MCF 10A (cell line): ENCODE data around the gene HHLA2. TPM values are rescaled to one million over a fixed set of nuclear protein-coding genes. Genes with fewer than 3 reads are reported as not detected.
"Not testable (repeated sequence)": the region's sequence is repeated elsewhere in the genome, so short reads cannot be mapped to it uniquely, and the experiment has no call there.

ENCODE experiments used
- BruUV-seq: library from RNA; stranded (reverse); fragments of 400-500 nt; replicated peaks from 2 replicates; lab custom pipeline; 2021; lab: Mats Ljungman, UMichigan
- CTCF ChIA-PET: fragments of 300-600 bp; sonication (Branson Sonifier 250); formaldehyde crosslinking; extraction: SDS; loops from one replicate; lab custom pipeline; 2021; ENCODE audit warnings: antibody characterized with exemption, inconsistent platforms; lab: Yijun Ruan, JAX
- POLR2A ChIA-PET: fragments of 300-600, 350-650 bp; sonication (Branson Sonifier 250); formaldehyde crosslinking; extraction: SDS; loops from one replicate; lab custom pipeline; 2020; ENCODE audit warnings: antibody characterized with exemption, inconsistent platforms; lab: Yijun Ruan, JAX
- DNase-seq: peaks from one replicate; pipeline ENCODE4 v3.0.0-alpha.2; 2018; ENCODE audit not compliant: unreplicated experiment
- H3K27ac Mint-ChIP-seq: one replicate; pipeline ENCODE4 v1.8.0; 2022; ENCODE audit warnings: mild to moderate bottlenecking, low read depth, mixed read lengths; ENCODE audit not compliant: unreplicated experiment
- H3K27me3 Mint-ChIP-seq: one replicate; pipeline ENCODE4 v1.8.0; 2022; ENCODE audit warnings: mixed read lengths; ENCODE audit not compliant: insufficient read depth, unreplicated experiment
- H3K36me3 Mint-ChIP-seq: one replicate; pipeline ENCODE4 v1.8.0; 2022; ENCODE audit warnings: mild to moderate bottlenecking, moderate library complexity, mixed read lengths; ENCODE audit not compliant: insufficient read depth, unreplicated experiment
- H3K4me1 Mint-ChIP-seq: one replicate; pipeline ENCODE4 v1.8.0; 2022; ENCODE audit warnings: mixed read lengths; ENCODE audit not compliant: insufficient read depth, unreplicated experiment
- H3K4me3 Mint-ChIP-seq: one replicate; pipeline ENCODE4 v1.8.0; 2022; ENCODE audit warnings: mild to moderate bottlenecking, moderate library complexity, mixed read lengths; ENCODE audit not compliant: unreplicated experiment
- H3K9me3 Mint-ChIP-seq: one replicate; pipeline ENCODE4 v1.8.0; 2022; ENCODE audit warnings: mixed read lengths; ENCODE audit not compliant: unreplicated experiment
- CTCF ChIP-seq: fragments of 200-600 bp; IDR thresholded peaks from one replicate; pipeline ENCODE4 v1.8.0; 2022; ENCODE audit warnings: antibody characterized with exemption, mild to moderate bottlenecking; ENCODE audit not compliant: unreplicated experiment
- intact Hi-C: fragments of 100-400 bp; cut with micrococcal nuclease; formaldehyde crosslinking; loops from 2 replicates; pipeline ENCODE4 v1.14.1; 2022
- total RNA-seq: library from RNA; stranded (reverse); gene quantifications from 2 replicates; pipeline ENCODE4 v1.2.3, GENCODE V29; 2022

The HHLA2 gene
- total RNA-seq, 1 experiment from 2014 or later = not detected

GRCh38 chr3:108255131-108255530, 41.2 kb upstream of the HHLA2 start:
- Mint-ChIP-seq H3K36me3 (no peaks in the 10 kb centered on the region), H3K4me1 (no peaks in the 10 kb centered on the region), H3K4me3 (no peak overlapping the region), H3K9me3 (no peaks in the 10 kb centered on the region), H3K27ac (no peak overlapping the region), H3K27me3 (no peaks in the 10 kb centered on the region)
- no peak for DNase-seq
- BruUV-seq = no TSS peak
- TF ChIP-seq CTCF = no peak
- ChIA-PET POLR2A (no interaction called here), CTCF (interaction anchor here (0.6 kb wide), 1 partner anchor 344 kb away, joined by 3 read pairs; no protein-coding TSS in a partner anchor)
- intact Hi-C loops = no loop called here

GRCh38 chr3:108264534-108265298, 31.6 kb upstream of the HHLA2 start:
- intact Hi-C loops, H3K9me3 Mint-ChIP-seq, H3K4me1 Mint-ChIP-seq, BruUV-seq, H3K27ac Mint-ChIP-seq, H3K4me3 Mint-ChIP-seq, H3K27me3 Mint-ChIP-seq, POLR2A ChIA-PET, CTCF ChIA-PET, H3K36me3 Mint-ChIP-seq, DNase-seq: not testable (repeated sequence)

DNA sequence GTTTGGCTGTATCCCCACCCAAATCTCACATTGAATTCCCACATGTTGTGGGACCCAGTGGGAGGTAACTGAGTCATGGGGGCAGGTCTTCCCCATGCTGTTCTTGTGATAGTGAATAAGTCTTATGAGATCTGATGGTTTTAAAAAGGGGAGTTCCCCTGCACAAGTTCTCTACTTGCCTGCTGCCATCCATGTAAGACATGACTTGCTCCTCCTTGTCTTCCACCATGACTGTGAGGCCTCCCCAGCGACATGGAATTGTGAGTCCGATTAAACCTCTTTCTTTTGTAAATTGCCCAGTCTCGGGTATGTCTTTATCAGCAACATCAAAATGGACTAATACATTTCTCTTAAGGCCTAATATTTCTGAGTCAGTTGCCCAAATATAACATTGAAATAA, 28.1 kb upstream of the HHLA2 start:
- not testable (repeated sequence) for H3K27ac Mint-ChIP-seq

GRCh38 chr3:108271626-108272025, 24.7 kb upstream of the HHLA2 start:
- POLR2A ChIA-PET = no interaction called here
- no peaks in the 10 kb centered on the region for H3K4me1 Mint-ChIP-seq
- no peak for TF ChIP-seq CTCF
- H3K36me3 Mint-ChIP-seq = no peaks in the 10 kb centered on the region
- CTCF ChIA-PET = no interaction called here
- no peaks in the 10 kb centered on the region for H3K9me3 Mint-ChIP-seq
- H3K27ac Mint-ChIP-seq = no peak overlapping the region
- H3K27me3 Mint-ChIP-seq = no peaks in the 10 kb centered on the region
- intact Hi-C loops = no loop called here
- DNase-seq = no peak
- no peak overlapping the region for H3K4me3 Mint-ChIP-seq
- no TSS peak for BruUV-seq

More for the DNA sequence above, 28.1 kb upstream of the HHLA2 start:
- DNase-seq, intact Hi-C loops, H3K4me1 Mint-ChIP-seq, H3K36me3 Mint-ChIP-seq, CTCF ChIA-PET, H3K27me3 Mint-ChIP-seq, H3K9me3 Mint-ChIP-seq, BruUV-seq, H3K4me3 Mint-ChIP-seq, POLR2A ChIA-PET: not testable (repeated sequence)

GRCh38 chr3:108279066-108279465, 17.3 kb upstream of the HHLA2 start:
- POLR2A ChIA-PET, CTCF ChIA-PET, H3K27me3 Mint-ChIP-seq, H3K4me1 Mint-ChIP-seq, intact Hi-C loops, DNase-seq, BruUV-seq, H3K36me3 Mint-ChIP-seq, H3K4me3 Mint-ChIP-seq, H3K27ac Mint-ChIP-seq: not testable (repeated sequence)
- H3K9me3 Mint-ChIP-seq = peaks cover 15% of the 10 kb centered on the region
